Measurements from ENCODE around the gene DNAH9. TPM values are rescaled to one million over a fixed set of nuclear protein-coding genes. Genes with fewer than 3 reads are reported as not detected.

DNAH9 gene
- total RNA-seq, 5 donors from 2014 or later (not counting 1 experiment from before 2014, with no cell fraction given) = not detected

- H3K4me3 ChIP-seq (ENCODE audit: control insufficient read depth in 1 of 2, extremely low read depth in 1 of 2, low read length in 1 of 2) = no peak overlapping the region
- H3K27ac ChIP-seq (ENCODE audit: low read length) = no peak overlapping the region
- H3K9me3 ChIP-seq = no peaks in the 10 kb centered on the region
- peaks cover 0 to 4% of the 10 kb centered on the region in 2 experiments for H3K27me3 ChIP-seq (replicated peaks in 1 of 2; ENCODE audit: control insufficient read depth in 2 of 2, extremely low read depth in 1 of 2, insufficient read depth in 2 of 2, low read length in 1 of 2)
- ChIA-PET CTCF (no interaction called here), POLR2A (no interaction called here)
- no peaks in the 10 kb centered on the region for H3K36me3 ChIP-seq (ENCODE audit: control insufficient read depth in 2 of 2, extremely low read depth in 1 of 2, insufficient read depth in 1 of 2, low read length in 1 of 2)
- WGBS (ENCODE audit: insufficient coverage) = 55% methylated on average over 2 of the region's 3 CpGs
- H3K27me3 Mint-ChIP-seq = peaks cover 9 to 15% of the 10 kb centered on the region in 2 donors
- H3K4me1 ChIP-seq (ENCODE audit: control insufficient read depth in 1 of 2, extremely low read depth in 1 of 2, insufficient read depth in 2 of 2, low read length in 2 of 2) = no peaks in the 10 kb centered on the region
- peaks cover 0 to 3% (median 0%) of the 10 kb centered on the region in 3 donors for H3K9me3 Mint-ChIP-seq
- H3K27ac Mint-ChIP-seq = no peak overlapping the region
- H3K4me3 Mint-ChIP-seq = no peak overlapping the region
- H3K4me1 Mint-ChIP-seq = no peaks in the 10 kb centered on the region
- DNase-seq = no peak
- no peaks in the 10 kb centered on the region for H3K36me3 Mint-ChIP-seq
- ATAC-seq (replicated peaks in 1 of 4) = no peak
These were observed 302.4 kb downstream of the DNAH9 start for GRCh38 chr17:11900655-11901054.

- no CpG with 5 or more reads among the region's 2 CpGs for WGBS (ENCODE audit: insufficient coverage)
- H3K27me3 ChIP-seq (replicated peaks in 1 of 2; ENCODE audit: control insufficient read depth in 2 of 2, extremely low read depth in 1 of 2, insufficient read depth in 2 of 2, low read length in 1 of 2) = peaks cover 0 to 4% of the 10 kb centered on the region in 2 experiments
- Mint-ChIP-seq H3K27me3 (peaks cover 9 to 15% of the 10 kb centered on the region in 2 donors), H3K4me1 (no peaks in the 10 kb centered on the region), H3K4me3 (no peak overlapping the region), H3K9me3 (peaks cover 0 to 6% (median 0%) of the 10 kb centered on the region in 3 donors), H3K27ac (no peak overlapping the region), H3K36me3 (no peaks in the 10 kb centered on the region)
- no peak overlapping the region for H3K27ac ChIP-seq (ENCODE audit: low read length)
- no peaks in the 10 kb centered on the region for H3K9me3 ChIP-seq
- ATAC-seq (replicated peaks in 1 of 4) = no peak
- no peak overlapping the region for H3K4me3 ChIP-seq (ENCODE audit: control insufficient read depth in 1 of 2, extremely low read depth in 1 of 2, low read length in 1 of 2)
- ChIA-PET CTCF (no interaction called here), POLR2A (no interaction called here)
- no peak for DNase-seq
- no peaks in the 10 kb centered on the region for H3K4me1 ChIP-seq (ENCODE audit: control insufficient read depth in 1 of 2, extremely low read depth in 1 of 2, insufficient read depth in 2 of 2, low read length in 2 of 2)
- no peaks in the 10 kb centered on the region for H3K36me3 ChIP-seq (ENCODE audit: control insufficient read depth in 2 of 2, extremely low read depth in 1 of 2, insufficient read depth in 1 of 2, low read length in 1 of 2)
These were observed 303.7 kb downstream of the DNAH9 start for GRCh38 chr17:11901931-11902330.

- H3K4me3 ChIP-seq (ENCODE audit: control insufficient read depth in 1 of 2, extremely low read depth in 1 of 2, low read length in 1 of 2) = no peak overlapping the region
- Mint-ChIP-seq H3K27me3 (no peaks in the 10 kb centered on the region), H3K9me3 (peaks cover 8 to 12% (median 9%) of the 10 kb centered on the region in 3 donors), H3K4me3 (no peak overlapping the region), H3K36me3 (no peaks in the 10 kb centered on the region), H3K27ac (no peak overlapping the region), H3K4me1 (no peaks in the 10 kb centered on the region)
- no peaks in the 10 kb centered on the region for H3K27me3 ChIP-seq (replicated peaks in 1 of 2; ENCODE audit: control insufficient read depth in 2 of 2, extremely low read depth in 1 of 2, insufficient read depth in 2 of 2, low read length in 1 of 2)
- H3K36me3 ChIP-seq (ENCODE audit: control insufficient read depth in 2 of 2, extremely low read depth in 1 of 2, insufficient read depth in 1 of 2, low read length in 1 of 2) = no peaks in the 10 kb centered on the region
- no peaks in the 10 kb centered on the region for H3K9me3 ChIP-seq
- DNase-seq (no peak), ATAC-seq (replicated peaks in 1 of 4) (no peak)
- WGBS (ENCODE audit: insufficient coverage) = no CpG with 5 or more reads among the region's 7 CpGs
- CTCF ChIA-PET = no interaction called here
- no peaks in the 10 kb centered on the region for H3K4me1 ChIP-seq (ENCODE audit: control insufficient read depth in 1 of 2, extremely low read depth in 1 of 2, insufficient read depth in 2 of 2, low read length in 2 of 2)
- no peak overlapping the region for H3K27ac ChIP-seq (ENCODE audit: low read length)
- POLR2A ChIA-PET = no interaction called here
These were observed 310.5 kb downstream of the DNAH9 start for GRCh38 chr17:11908711-11909146.

GRCh38 chr17:11909348-11909747, 311.1 kb downstream of the DNAH9 start:
- no peak overlapping the region for H3K4me3 ChIP-seq (ENCODE audit: control insufficient read depth in 1 of 2, extremely low read depth in 1 of 2, low read length in 1 of 2)
- no peaks in the 10 kb centered on the region for H3K9me3 ChIP-seq
- H3K4me3 Mint-ChIP-seq = no peak overlapping the region
- H3K9me3 Mint-ChIP-seq = peaks cover 8 to 9% (median 9%) of the 10 kb centered on the region in 3 donors
- H3K4me1 Mint-ChIP-seq = no peaks in the 10 kb centered on the region
- H3K27ac Mint-ChIP-seq = no peak overlapping the region
- H3K27ac ChIP-seq (ENCODE audit: low read length) = no peak overlapping the region
- no peak for ATAC-seq (replicated peaks in 1 of 4)
- no peaks in the 10 kb centered on the region for H3K27me3 ChIP-seq (replicated peaks in 1 of 2; ENCODE audit: control insufficient read depth in 2 of 2, extremely low read depth in 1 of 2, insufficient read depth in 2 of 2, low read length in 1 of 2)
- CTCF ChIA-PET = no interaction called here
- no peaks in the 10 kb centered on the region for H3K4me1 ChIP-seq (ENCODE audit: control insufficient read depth in 1 of 2, extremely low read depth in 1 of 2, insufficient read depth in 2 of 2, low read length in 2 of 2)
- POLR2A ChIA-PET = no interaction called here
- no peak for DNase-seq
- no peaks in the 10 kb centered on the region for H3K27me3 Mint-ChIP-seq
- WGBS (ENCODE audit: insufficient coverage) = 43% methylated on average over 3 of the region's 5 CpGs
- H3K36me3 Mint-ChIP-seq = no peaks in the 10 kb centered on the region
- H3K36me3 ChIP-seq (ENCODE audit: control insufficient read depth in 2 of 2, extremely low read depth in 1 of 2, insufficient read depth in 1 of 2, low read length in 1 of 2) = no peaks in the 10 kb centered on the region

- ChIA-PET CTCF (no interaction called here), POLR2A (no interaction called here)
These were observed 317.8 kb downstream of the DNAH9 start for GRCh38 chr17:11916091-11916490.

GRCh38 chr17:11917415-11917814, 319.1 kb downstream of the DNAH9 start:
- 86% methylated on average over 5 of the region's 5 CpGs for WGBS (ENCODE audit: insufficient coverage)
- Mint-ChIP-seq H3K4me1 (no peaks in the 10 kb centered on the region), H3K27ac (no peak overlapping the region), H3K36me3 (no peaks in the 10 kb centered on the region), H3K4me3 (no peak overlapping the region), H3K9me3 (no peaks in the 10 kb centered on the region), H3K27me3 (peaks cover 0 to 14% of the 10 kb centered on the region in 2 donors)
- CTCF ChIA-PET = no interaction called here
- Histone ChIP-seq H3K27me3 (replicated peaks in 1 of 2; ENCODE audit: control insufficient read depth in 2 of 2, extremely low read depth in 1 of 2, insufficient read depth in 2 of 2, low read length in 1 of 2) (peaks cover 0 to 3% of the 10 kb centered on the region in 2 experiments), H3K9me3 (no peaks in the 10 kb centered on the region), H3K4me3 (ENCODE audit: control insufficient read depth in 1 of 2, extremely low read depth in 1 of 2, low read length in 1 of 2) (no peak overlapping the region), H3K4me1 (ENCODE audit: control insufficient read depth in 1 of 2, extremely low read depth in 1 of 2, insufficient read depth in 2 of 2, low read length in 2 of 2) (no peaks in the 10 kb centered on the region), H3K27ac (ENCODE audit: low read length) (no peak overlapping the region), H3K36me3 (ENCODE audit: control insufficient read depth in 2 of 2, extremely low read depth in 1 of 2, insufficient read depth in 1 of 2, low read length in 1 of 2) (no peaks in the 10 kb centered on the region)
- DNase-seq (no peak), ATAC-seq (replicated peaks in 1 of 4) (no peak)
- POLR2A ChIA-PET = no interaction called here

More at GRCh38 chr17:11916091-11916490, 317.8 kb downstream of the DNAH9 start:
- H3K27ac Mint-ChIP-seq = no peak overlapping the region
- DNase-seq (no peak), ATAC-seq (replicated peaks in 1 of 4) (no peak)
- no peaks in the 10 kb centered on the region for H3K4me1 Mint-ChIP-seq
- Histone ChIP-seq H3K36me3 (ENCODE audit: control insufficient read depth in 2 of 2, extremely low read depth in 1 of 2, insufficient read depth in 1 of 2, low read length in 1 of 2) (no peaks in the 10 kb centered on the region), H3K4me1 (ENCODE audit: control insufficient read depth in 1 of 2, extremely low read depth in 1 of 2, insufficient read depth in 2 of 2, low read length in 2 of 2) (no peaks in the 10 kb centered on the region), H3K4me3 (ENCODE audit: control insufficient read depth in 1 of 2, extremely low read depth in 1 of 2, low read length in 1 of 2) (no peak overlapping the region), H3K27ac (ENCODE audit: low read length) (no peak overlapping the region), H3K27me3 (replicated peaks in 1 of 2; ENCODE audit: control insufficient read depth in 2 of 2, extremely low read depth in 1 of 2, insufficient read depth in 2 of 2, low read length in 1 of 2) (peaks cover 0 to 3% of the 10 kb centered on the region in 2 experiments), H3K9me3 (no peaks in the 10 kb centered on the region)
- WGBS (ENCODE audit: insufficient coverage) = no CpG with 5 or more reads among the region's 2 CpGs
- no peak overlapping the region for H3K4me3 Mint-ChIP-seq
- no peaks in the 10 kb centered on the region for H3K36me3 Mint-ChIP-seq
- H3K27me3 Mint-ChIP-seq = peaks cover 0 to 14% of the 10 kb centered on the region in 2 donors
- H3K9me3 Mint-ChIP-seq = peaks cover 5 to 7% (median 6%) of the 10 kb centered on the region in 3 donors

- Histone ChIP-seq H3K27me3 (replicated peaks in 1 of 2; ENCODE audit: control insufficient read depth in 2 of 2, extremely low read depth in 1 of 2, insufficient read depth in 2 of 2, low read length in 1 of 2) (peaks cover 0 to 3% of the 10 kb centered on the region in 2 experiments), H3K27ac (ENCODE audit: low read length) (no peak overlapping the region), H3K9me3 (no peaks in the 10 kb centered on the region), H3K4me1 (ENCODE audit: control insufficient read depth in 1 of 2, extremely low read depth in 1 of 2, insufficient read depth in 2 of 2, low read length in 2 of 2) (no peaks in the 10 kb centered on the region), H3K36me3 (ENCODE audit: control insufficient read depth in 2 of 2, extremely low read depth in 1 of 2, insufficient read depth in 1 of 2, low read length in 1 of 2) (no peaks in the 10 kb centered on the region), H3K4me3 (ENCODE audit: control insufficient read depth in 1 of 2, extremely low read depth in 1 of 2, low read length in 1 of 2) (no peak overlapping the region)
- H3K9me3 Mint-ChIP-seq = no peaks in the 10 kb centered on the region
- H3K4me3 Mint-ChIP-seq = no peak overlapping the region
- CTCF ChIA-PET = no interaction called here
- no peak overlapping the region for H3K27ac Mint-ChIP-seq
- POLR2A ChIA-PET = no interaction called here
- WGBS (ENCODE audit: insufficient coverage) = 95% methylated on average over 2 of the region's 6 CpGs
- no peaks in the 10 kb centered on the region for H3K4me1 Mint-ChIP-seq
- peaks cover under 1 to 16% of the 10 kb centered on the region in 2 donors for H3K27me3 Mint-ChIP-seq
- ATAC-seq (replicated peaks in 1 of 4) = no peak
- no peaks in the 10 kb centered on the region for H3K36me3 Mint-ChIP-seq
- no peak for DNase-seq
These were observed 323.0 kb downstream of the DNAH9 start for GRCh38 chr17:11921296-11921695.
